ENCODE results near the gene SACS. TPM values are rescaled to one million over a fixed set of nuclear protein-coding genes. Genes with fewer than 3 reads are reported as not detected.
A peak's percentile ranks its signal among the peaks of the same experiment; 100 is the strongest.

Gene SACS
- 1 to 10 TPM in 2 of 3 donors, under 1 TPM in 1; 0.42 to 4.4 (median 4.0) TPM for polyA plus RNA-seq

GRCh38 chr13:23433171-23434153, at the start of gene SACS:
TSS of gene SACS (minus strand) at chr13:23433702. CDS start at chr13:23411239, 22,463 bp downstream.
- H3K27me3 Mint-ChIP-seq (ENCODE audit: low read depth in 3 of 3): peaks cover 9 to 17% (median 13%) of the 10 kb centered on the region in 3 donors
- DNase-seq: no peak

GRCh38 chr13:23480324-23480723, 46.8 kb upstream of the SACS start:
- no peak overlapping the region for H3K4me3 Mint-ChIP-seq

More at GRCh38 chr13:23433171-23434153, at the start of gene SACS:
- H3K4me3 Mint-ChIP-seq: peak within 1 kb of the TSS in 3 of 5 donors; percentile 9 to 64 (median 44)
- peaks cover 6 to 11% of the 10 kb centered on the region in 2 donors for H3K4me1 Mint-ChIP-seq
- no peaks in the 10 kb centered on the region for H3K9me3 Mint-ChIP-seq
- no peak within 1 kb of the TSS for H3K27ac Mint-ChIP-seq
- H3K36me3 Mint-ChIP-seq: no peaks in the 10 kb centered on the region

GRCh38 chr13:23477101-23477500, 43.6 kb upstream of the SACS start:
- no peak overlapping the region for H3K27ac Mint-ChIP-seq
- H3K36me3 Mint-ChIP-seq: peaks cover 4 to 9% (median 4%) of the 10 kb centered on the region in 3 donors
- DNase-seq: no peak
- peaks cover 1 to 16% (median 5%) of the 10 kb centered on the region in 3 donors for H3K27me3 Mint-ChIP-seq (ENCODE audit: low read depth in 3 of 3)
- H3K4me1 Mint-ChIP-seq: no peaks in the 10 kb centered on the region
- no peak overlapping the region for H3K4me3 Mint-ChIP-seq
- peaks cover 11 to 34% (median 22%) of the 10 kb centered on the region in 6 donors for H3K9me3 Mint-ChIP-seq

More at GRCh38 chr13:23480324-23480723, 46.8 kb upstream of the SACS start:
- Mint-ChIP-seq H3K27ac (no peak overlapping the region), H3K9me3 (peaks cover 11 to 39% (median 22%) of the 10 kb centered on the region in 6 donors), H3K36me3 (peaks cover 4 to 9% (median 4%) of the 10 kb centered on the region in 3 donors), H3K27me3 (ENCODE audit: low read depth in 3 of 3) (peaks cover 1 to 17% (median 7%) of the 10 kb centered on the region in 3 donors), H3K4me1 (no peaks in the 10 kb centered on the region)
- no peak for DNase-seq

GRCh38 chr13:23473221-23473620, 39.7 kb upstream of the SACS start:
- H3K27me3 Mint-ChIP-seq (ENCODE audit: low read depth in 3 of 3): peaks cover 5 to 14% (median 6%) of the 10 kb centered on the region in 3 donors
- no peaks in the 10 kb centered on the region for H3K9me3 Mint-ChIP-seq
- no peak for DNase-seq
- no peaks in the 10 kb centered on the region for H3K36me3 Mint-ChIP-seq
- no peak overlapping the region for H3K27ac Mint-ChIP-seq
- no peaks in the 10 kb centered on the region for H3K4me1 Mint-ChIP-seq
- H3K4me3 Mint-ChIP-seq: no peak overlapping the region

GRCh38 chr13:23472189-23472588, 38.7 kb upstream of the SACS start:
- no peaks in the 10 kb centered on the region for H3K9me3 Mint-ChIP-seq
- no peaks in the 10 kb centered on the region for H3K36me3 Mint-ChIP-seq
- no peak overlapping the region for H3K27ac Mint-ChIP-seq
- no peak for DNase-seq
- peaks cover 0 to under 1% of the 10 kb centered on the region in 2 donors for H3K4me1 Mint-ChIP-seq
- peaks cover 5 to 13% (median 6%) of the 10 kb centered on the region in 3 donors for H3K27me3 Mint-ChIP-seq (ENCODE audit: low read depth in 3 of 3)
- no peak overlapping the region for H3K4me3 Mint-ChIP-seq

GRCh38 chr13:23470790-23471614, 37.5 kb upstream of the SACS start:
- Mint-ChIP-seq H3K4me3 (no peak overlapping the region), H3K27ac (no peak overlapping the region), H3K4me1 (peaks cover 4 to 10% of the 10 kb centered on the region in 2 donors)

GRCh38 chr13:23469951-23470421, 36.5 kb upstream of the SACS start:
- Mint-ChIP-seq H3K27me3 (ENCODE audit: low read depth in 3 of 3) (peaks cover 5 to 10% (median 6%) of the 10 kb centered on the region in 3 donors), H3K4me1 (peaks cover 5 to 19% of the 10 kb centered on the region in 2 donors), H3K9me3 (no peaks in the 10 kb centered on the region), H3K27ac (no peak overlapping the region), H3K4me3 (no peak overlapping the region), H3K36me3 (no peaks in the 10 kb centered on the region)
- DNase-seq: no peak

More at GRCh38 chr13:23470790-23471614, 37.5 kb upstream of the SACS start:
- Mint-ChIP-seq H3K27me3 (ENCODE audit: low read depth in 3 of 3) (peaks cover 5 to 9% (median 9%) of the 10 kb centered on the region in 3 donors), H3K9me3 (no peaks in the 10 kb centered on the region), H3K36me3 (no peaks in the 10 kb centered on the region)
- no peak for DNase-seq

GRCh38 chr13:23468811-23469210, 35.3 kb upstream of the SACS start:
- Mint-ChIP-seq H3K27me3 (ENCODE audit: low read depth in 3 of 3) (peaks cover 5 to 11% (median 6%) of the 10 kb centered on the region in 3 donors), H3K27ac (no peak overlapping the region), H3K4me1 (peaks cover 5 to 19% of the 10 kb centered on the region in 2 donors), H3K36me3 (no peaks in the 10 kb centered on the region), H3K4me3 (no peak overlapping the region), H3K9me3 (no peaks in the 10 kb centered on the region)
- DNase-seq: no peak

GRCh38 chr13:23467932-23468278, 34.4 kb upstream of the SACS start:
- H3K9me3 Mint-ChIP-seq: no peaks in the 10 kb centered on the region
- no peak for DNase-seq
- H3K4me3 Mint-ChIP-seq: no peak overlapping the region
- no peak overlapping the region for H3K27ac Mint-ChIP-seq
- H3K4me1 Mint-ChIP-seq: peaks cover 5 to 19% of the 10 kb centered on the region in 2 donors
- no peaks in the 10 kb centered on the region for H3K36me3 Mint-ChIP-seq
- H3K27me3 Mint-ChIP-seq (ENCODE audit: low read depth in 3 of 3): peaks cover 5 to 11% (median 6%) of the 10 kb centered on the region in 3 donors

- peaks cover 5 to 11% (median 6%) of the 10 kb centered on the region in 3 donors for H3K27me3 Mint-ChIP-seq (ENCODE audit: low read depth in 3 of 3)
- H3K9me3 Mint-ChIP-seq: no peaks in the 10 kb centered on the region
- no peak for DNase-seq
- H3K4me3 Mint-ChIP-seq: peak overlapping the region in 3 of 5 donors; percentile 19 to 87 (median 74)
- H3K36me3 Mint-ChIP-seq: no peaks in the 10 kb centered on the region
- peak overlapping the region in 2 of 6 donors; percentile 32 to 39 for H3K27ac Mint-ChIP-seq
- H3K4me1 Mint-ChIP-seq: peaks cover 5 to 19% of the 10 kb centered on the region in 2 donors
Observed at GRCh38 chr13:23467048-23467931, 33.8 kb upstream of the SACS start.

- Mint-ChIP-seq H3K27ac (peak overlapping the region in 5 of 6 donors; percentile 24 to 82 (median 41)), H3K4me1 (peaks cover 5 to 19% of the 10 kb centered on the region in 2 donors), H3K27me3 (ENCODE audit: low read depth in 3 of 3) (peaks cover 5 to 8% (median 6%) of the 10 kb centered on the region in 3 donors), H3K36me3 (no peaks in the 10 kb centered on the region), H3K4me3 (peak overlapping the region; percentile 74 to 87 (median 83)), H3K9me3 (no peaks in the 10 kb centered on the region)
- peak; percentile 58 to 64 (median 58) for DNase-seq
Observed at GRCh38 chr13:23466144-23467002, 32.9 kb upstream of the SACS start.

- peaks cover 0 to 8% (median 4%) of the 10 kb centered on the region in 3 donors for H3K27me3 Mint-ChIP-seq (ENCODE audit: low read depth in 3 of 3)
- H3K27ac Mint-ChIP-seq: no peak overlapping the region
- no peaks in the 10 kb centered on the region for H3K36me3 Mint-ChIP-seq
- H3K4me3 Mint-ChIP-seq: no peak overlapping the region
- DNase-seq: no peak
- H3K9me3 Mint-ChIP-seq: no peaks in the 10 kb centered on the region
- peaks cover 5 to 19% of the 10 kb centered on the region in 2 donors for H3K4me1 Mint-ChIP-seq
Observed at GRCh38 chr13:23463661-23464060, 30.2 kb upstream of the SACS start.
